VCaP (cell line): ENCODE data around the gene QSOX1.

ENCODE experiments used
- H3K27ac ChIP-seq: fragments of 450-650 bp; 2 replicates; pipeline ENCODE4 v1.5.1; 2017
- TF ChIP-seq, protein P1 (sequence below): fragments of 450-650 bp; conservative IDR thresholded peaks from 2 replicates; pipeline ENCODE4 v1.5.1; 2017; ENCODE audit warnings: mild to moderate bottlenecking, moderate library complexity

QSOX1 gene

DNA sequence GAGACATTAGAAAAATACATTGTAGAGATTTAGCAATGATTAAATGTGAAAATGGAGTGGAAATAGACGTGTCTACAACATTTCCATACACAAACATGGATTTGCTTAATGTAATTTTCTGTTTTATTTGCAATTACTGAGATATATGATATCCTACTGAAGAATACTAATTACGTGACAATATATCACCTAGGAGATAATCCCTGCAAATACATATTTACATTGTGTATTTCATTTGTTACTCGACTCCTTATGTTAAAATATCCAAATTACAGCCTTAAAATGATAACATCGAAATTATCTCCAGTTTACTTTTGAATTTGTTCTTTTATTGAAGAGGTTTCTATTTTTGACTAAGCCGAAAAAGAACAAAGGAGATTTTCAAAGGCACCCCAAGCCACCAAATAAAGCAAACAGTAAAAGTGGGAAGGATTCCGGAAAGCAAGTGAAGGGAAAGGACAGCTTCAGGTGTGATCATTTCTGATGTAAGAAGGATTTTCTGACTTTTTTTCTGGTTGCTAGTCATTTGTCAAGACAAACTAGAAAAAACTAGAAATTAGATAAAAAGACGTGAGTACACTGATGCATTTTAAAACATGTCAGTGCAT is 83.3 kb downstream of the QSOX1 start:
- H3K27ac ChIP-seq = no peak overlapping the region
- TF ChIP-seq, protein P1, sequence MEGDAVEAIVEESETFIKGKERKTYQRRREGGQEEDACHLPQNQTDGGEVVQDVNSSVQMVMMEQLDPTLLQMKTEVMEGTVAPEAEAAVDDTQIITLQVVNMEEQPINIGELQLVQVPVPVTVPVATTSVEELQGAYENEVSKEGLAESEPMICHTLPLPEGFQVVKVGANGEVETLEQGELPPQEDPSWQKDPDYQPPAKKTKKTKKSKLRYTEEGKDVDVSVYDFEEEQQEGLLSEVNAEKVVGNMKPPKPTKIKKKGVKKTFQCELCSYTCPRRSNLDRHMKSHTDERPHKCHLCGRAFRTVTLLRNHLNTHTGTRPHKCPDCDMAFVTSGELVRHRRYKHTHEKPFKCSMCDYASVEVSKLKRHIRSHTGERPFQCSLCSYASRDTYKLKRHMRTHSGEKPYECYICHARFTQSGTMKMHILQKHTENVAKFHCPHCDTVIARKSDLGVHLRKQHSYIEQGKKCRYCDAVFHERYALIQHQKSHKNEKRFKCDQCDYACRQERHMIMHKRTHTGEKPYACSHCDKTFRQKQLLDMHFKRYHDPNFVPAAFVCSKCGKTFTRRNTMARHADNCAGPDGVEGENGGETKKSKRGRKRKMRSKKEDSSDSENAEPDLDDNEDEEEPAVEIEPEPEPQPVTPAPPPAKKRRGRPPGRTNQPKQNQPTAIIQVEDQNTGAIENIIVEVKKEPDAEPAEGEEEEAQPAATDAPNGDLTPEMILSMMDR = no peak

DNA sequence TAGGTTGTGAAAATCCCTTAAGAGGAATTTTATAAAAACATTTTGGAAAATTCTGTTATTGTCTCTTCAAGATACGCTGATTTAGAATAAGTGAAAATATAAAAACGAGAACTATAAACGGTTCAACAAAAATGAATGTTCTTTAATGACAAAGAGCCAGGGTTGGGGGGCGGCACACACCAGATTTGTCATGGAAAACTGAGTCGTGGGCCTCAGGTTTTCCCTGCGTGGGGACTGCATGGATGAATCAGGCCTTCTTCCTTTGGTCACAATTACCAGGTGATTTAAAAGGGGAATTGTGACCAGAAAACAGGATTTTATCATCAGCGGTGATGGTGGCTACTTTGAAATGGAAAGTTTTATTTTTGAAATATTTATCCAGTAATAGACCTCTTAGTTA is 84.0 kb downstream of the QSOX1 start:
- H3K27ac ChIP-seq = no peak overlapping the region
- TF ChIP-seq, protein P1 = no peak

DNA sequence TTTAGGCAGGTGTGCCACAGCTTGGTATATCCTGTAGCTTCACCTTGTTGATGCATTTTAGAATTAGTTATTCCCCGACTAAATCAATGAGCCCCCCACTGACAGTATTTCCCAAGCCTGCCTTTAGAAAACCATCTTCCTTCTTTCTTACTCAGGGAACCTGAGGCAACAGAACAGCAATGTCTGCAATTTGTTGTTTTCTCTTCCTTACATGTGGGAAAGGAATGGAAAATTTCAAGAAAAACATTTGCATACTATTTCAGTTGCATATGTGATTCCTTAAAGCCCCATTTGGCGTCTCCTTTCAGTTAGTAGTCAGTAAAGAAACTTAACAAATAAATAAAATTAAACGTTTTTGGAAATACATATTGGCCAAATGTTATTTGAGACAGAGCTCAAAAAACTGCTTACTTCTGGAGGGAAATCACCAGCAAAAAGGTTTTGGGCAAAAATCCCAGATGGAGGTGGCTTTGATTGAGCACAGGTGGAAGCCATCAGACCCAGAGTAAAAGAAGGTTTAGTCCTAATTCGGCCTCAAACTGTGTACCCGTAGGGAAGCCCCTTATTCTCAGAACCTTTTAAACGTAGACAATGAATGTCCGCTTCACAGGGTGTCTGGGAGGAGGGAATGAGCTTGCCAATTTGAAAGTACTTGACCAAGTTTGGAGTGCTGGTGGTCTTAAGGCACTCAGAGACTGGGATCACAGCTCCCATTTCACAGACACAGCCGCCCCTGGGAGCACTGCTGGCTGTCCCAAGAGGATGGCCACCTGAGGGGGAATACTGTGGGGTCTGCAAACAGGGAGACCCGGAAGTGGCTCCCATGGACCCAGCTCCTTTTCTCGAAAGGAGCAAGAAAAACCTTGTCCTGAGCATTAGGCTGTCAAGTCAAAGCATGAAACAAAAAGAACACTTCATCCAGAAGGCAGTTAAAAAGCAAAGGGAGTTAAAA is 84.8 kb downstream of the QSOX1 start:
- TF ChIP-seq, protein P1 = no peak
- H3K27ac ChIP-seq = no peak overlapping the region

DNA sequence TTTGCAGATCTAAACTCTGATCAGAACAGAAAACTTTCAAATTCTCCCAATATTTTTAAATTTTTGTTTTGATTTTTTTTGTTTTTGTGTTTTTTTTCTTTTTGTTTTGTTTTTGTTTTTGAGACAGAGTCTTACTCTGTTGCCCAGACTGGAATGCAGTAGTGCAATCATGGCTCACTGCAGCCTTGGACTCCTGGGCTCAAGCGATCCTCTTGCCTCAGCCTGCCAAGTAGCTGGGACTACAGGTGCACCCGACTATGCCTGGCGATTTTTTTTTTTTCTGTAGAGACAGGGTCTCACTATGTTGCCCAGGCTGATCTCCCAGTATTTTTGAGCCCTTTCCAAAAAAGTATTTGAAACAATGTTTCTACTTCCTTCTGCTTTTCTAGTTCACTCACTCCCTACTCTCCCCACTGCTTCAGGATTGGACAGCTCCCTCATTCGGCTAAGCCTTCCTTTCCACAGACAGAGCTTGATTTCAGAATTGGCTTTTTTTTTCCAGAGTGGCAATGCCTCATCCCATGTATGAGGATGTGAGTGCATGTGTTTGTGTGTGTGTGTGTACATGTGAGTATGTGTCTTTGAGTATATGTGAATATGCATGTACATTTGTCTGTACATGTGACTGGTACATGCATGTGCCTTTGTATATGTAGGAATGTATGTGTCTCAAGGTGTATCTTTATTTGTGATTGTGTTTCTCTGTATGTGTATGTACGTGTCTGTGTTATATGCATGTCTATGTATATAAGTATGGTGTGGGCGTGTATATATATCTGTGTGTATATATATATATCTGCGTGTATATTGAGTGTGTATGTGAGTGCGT is 87.3 kb downstream of the QSOX1 start:
- no peak overlapping the region for H3K27ac ChIP-seq
- TF ChIP-seq, protein P1 = no peak

- TF ChIP-seq, protein P1 = no peak
- H3K27ac ChIP-seq = no peak overlapping the region
Observed at GRCh38 chr1:180243517-180244221, 89.0 kb downstream of the QSOX1 start.

DNA sequence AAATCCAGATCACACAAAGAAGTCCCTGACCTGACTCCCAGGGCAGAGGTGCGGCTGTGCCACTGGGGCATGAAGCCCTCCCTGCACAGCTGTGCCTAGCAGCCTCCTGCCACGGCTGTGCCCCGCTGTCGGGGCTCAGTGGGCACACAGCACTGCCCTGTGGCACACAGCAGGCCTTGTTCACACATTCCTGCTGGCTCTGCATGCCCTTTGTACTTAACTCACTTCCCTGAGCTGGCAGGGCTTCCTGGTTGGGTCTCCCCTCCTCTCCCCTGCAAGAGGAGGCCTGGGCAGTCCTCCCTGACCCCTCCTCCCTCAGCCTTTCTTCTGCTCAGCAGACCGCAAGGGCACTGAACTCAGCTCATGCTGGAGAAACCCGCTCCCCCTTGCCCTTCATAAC is 90.2 kb downstream of the QSOX1 start:
- H3K27ac ChIP-seq = no peak overlapping the region
- TF ChIP-seq, protein P1 = no peak
